Activated effector memory CD4-positive, alpha-beta T cell treated with anti-CD3 and anti-CD28 coated beads, Interleukin-2, amount 50 U/mL, for 16 hours (primary cell): ENCODE measurements around the gene TNFRSF12A.

Source experiments
- DNase-seq: peaks from one replicate; pipeline ENCODE4 v3.0.0-alpha.2; 2020

Gene TNFRSF12A

GRCh38 chr16:3027489-3027795 is 7.3 kb downstream of the TNFRSF12A start:
- no peak for DNase-seq

- peak; percentile 94 for DNase-seq
Observed at GRCh38 chr16:3027983-3028715, 8.0 kb downstream of the TNFRSF12A start.

- DNase-seq: no peak
Observed at GRCh38 chr16:3028716-3029319, 8.7 kb downstream of the TNFRSF12A start.

DNA sequence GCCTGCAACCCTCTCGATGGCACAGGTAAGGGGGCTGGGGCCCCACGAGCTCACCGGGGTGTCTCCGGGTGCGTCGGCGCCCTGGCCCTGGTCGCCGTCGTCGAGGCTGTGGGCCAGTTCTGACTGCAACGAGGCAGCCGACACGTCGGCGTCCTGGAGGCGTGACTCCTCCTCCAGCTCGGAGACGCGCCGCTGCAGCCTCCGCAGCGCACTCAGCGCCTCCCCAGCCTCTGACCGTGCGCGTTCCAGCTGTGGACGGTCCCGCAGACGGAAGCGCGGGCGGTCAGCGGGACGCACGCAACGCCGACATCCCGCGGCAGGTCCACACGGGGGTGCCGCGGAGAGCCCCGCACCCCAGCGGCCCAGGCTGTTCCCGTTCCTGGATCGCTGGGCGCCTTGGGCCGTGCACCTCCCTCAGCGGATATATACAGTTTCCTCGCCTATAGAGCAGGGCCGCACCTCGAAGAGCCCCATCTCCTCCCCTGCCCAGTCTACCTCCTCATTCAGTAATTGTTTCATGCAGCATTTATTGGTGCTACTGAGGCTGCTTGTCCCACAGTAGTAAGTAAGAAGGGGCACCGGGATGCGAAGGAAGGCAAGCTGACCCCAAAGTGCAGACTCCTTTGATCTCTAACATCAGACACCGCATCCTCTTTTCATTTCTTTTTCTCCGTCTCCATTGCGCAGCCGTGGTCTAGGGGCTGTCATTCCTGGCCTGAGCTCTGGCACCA is 9.5 kb downstream of the TNFRSF12A start:
- peak; percentile 80 for DNase-seq

GRCh38 chr16:3030222-3031212 is 10.3 kb downstream of the TNFRSF12A start:
- no peak for DNase-seq

DNA sequence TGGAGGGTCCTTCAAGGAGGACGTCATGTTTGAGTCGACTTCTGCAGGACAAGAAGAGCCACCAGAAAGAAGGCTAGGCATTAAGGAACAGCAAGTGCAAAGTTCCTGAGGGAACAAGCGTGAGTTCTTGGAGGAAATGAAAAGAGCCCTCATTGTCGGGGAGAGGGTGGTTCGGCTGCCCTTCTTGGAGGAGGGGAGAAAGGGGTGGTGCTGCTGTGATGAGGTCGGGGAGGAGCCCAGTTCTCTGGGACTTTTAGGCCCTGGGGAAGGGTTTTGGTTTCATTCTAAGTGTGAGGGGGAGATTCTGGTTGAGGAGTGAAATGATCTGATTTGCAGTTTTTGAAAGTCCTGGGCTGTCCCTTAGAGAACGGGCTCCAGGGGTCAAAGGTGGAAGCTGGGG is 12.5 kb downstream of the TNFRSF12A start:
- no peak for DNase-seq

DNA sequence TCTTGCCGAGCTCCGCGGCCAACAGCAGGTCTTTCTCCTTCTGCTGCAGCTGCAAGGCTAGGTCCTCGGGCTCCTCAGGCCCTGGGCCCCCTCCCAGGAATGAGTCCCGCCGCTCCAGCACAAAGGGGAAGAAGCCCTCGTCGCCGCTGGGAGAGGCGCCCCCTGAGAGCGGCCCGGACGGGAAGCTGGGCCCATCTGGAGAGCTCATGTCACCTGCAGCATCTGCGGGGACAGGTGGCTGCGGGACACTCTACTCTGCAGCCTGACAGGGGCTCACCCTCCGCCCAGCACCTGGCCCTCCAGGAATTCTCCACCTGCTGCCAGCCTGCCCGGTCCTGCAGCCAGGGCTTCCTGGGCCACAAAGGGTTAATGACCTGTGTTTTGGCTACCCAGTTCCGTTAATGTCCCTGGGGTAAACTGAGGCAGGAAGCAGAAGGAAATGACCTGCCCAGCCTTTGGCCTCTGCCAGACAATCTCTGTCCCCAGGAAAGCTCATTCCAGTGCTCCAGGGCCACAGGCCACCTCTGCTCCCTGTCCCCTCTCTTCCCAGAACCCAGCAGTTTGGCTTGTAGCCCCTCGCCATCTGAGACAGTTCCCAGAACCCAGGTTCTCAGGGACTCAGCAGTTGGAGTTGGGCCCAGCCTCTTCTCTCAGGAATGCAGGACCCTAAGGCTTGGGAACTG is 15.3 kb downstream of the TNFRSF12A start:
- no peak for DNase-seq

DNA sequence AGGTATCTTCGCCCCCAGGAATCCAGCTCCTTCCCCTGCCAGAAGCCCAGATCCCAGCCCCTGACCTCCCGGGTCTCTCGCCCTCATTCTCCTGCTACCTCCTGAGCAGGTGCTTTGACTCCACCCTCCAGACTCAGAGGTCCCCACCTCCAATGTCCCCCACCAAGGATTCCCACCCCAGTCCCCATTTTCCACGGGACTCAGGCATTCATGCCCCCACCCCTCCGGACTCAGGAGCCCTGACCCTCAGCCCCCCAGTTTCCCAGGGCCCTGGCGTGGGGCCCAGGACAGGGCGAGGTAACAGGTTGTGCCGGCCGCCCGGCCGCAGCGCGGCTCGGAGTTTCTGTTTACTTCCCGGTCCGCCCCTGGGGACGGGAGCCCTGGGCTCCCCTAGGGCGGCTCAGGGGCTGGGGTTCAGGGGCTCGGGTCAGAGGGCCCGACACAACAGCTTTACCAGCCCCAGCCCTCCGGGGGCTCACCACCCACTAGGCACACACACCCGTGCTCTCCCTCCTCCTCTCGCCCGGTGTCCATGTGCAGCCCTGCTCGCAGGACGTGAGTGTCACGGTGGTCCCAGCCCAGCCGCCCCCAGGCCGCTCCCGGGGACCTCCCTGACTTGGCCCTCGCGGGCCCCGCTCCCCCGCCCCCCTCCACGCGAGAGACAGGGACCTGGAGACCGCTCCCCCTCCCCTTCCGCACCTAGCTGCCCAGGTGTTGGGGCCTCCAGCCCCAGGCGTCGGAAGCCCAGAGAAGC is 16.0 kb downstream of the TNFRSF12A start:
- DNase-seq: no peak

DNA sequence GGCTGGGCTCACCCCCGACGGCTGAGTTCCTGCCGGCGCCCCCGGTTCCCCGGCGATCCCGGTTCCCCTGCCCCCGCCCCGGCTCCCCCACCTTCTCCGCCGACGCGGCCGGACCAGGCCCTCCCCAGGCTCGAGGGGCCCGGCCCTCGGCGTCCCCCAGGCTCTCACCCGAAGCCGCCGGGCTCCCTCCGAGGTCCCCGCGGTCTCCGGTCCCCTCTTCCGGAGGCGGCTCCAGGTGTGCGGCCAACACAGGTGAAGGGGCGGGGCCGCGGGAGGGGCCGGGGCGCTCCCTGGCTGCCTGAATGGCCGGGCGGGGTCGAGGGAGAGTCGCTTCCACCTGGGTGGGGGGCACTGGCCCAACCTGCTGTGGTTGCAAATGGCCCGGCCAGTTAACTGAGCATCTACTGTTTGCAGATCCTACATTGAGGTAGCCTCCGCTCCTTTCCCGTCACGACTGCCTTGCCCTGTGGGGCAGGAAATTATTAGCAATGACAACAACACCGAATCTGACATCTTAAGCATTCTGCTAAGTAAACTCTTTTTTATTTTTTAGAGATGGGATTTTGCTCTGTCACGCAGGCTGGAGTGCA is 16.7 kb downstream of the TNFRSF12A start, which contains the start of gene BICDL2:
Gene BICDL2, minus strand, starts transcription at position 219 of the 590 bp plus-strand sequence. CDS start 1,448 bp downstream, outside the sequence.
- no peak for DNase-seq

DNA sequence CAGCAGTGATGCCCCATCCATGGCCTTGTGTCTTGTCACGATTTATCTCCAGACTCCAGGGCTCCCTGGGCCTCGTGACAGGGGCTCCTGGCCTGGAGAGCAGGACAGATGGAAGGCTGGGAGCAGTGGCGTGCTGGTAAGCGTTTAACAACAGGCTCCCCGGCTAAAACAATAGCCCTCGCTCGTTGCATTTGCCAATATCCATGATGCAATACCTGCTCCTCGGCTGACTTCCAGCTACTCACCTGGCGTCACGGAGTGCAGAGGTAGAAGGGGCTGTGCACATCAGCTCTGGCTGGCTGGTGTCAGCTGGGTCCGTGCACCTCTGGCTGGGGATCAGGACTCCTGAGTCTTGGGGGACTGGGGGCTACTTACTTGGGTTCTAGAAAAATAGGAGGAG is 18.1 kb downstream of the TNFRSF12A start:
- DNase-seq: no peak

GRCh38 chr16:3038896-3039295 is 18.7 kb downstream of the TNFRSF12A start:
- no peak for DNase-seq

DNA sequence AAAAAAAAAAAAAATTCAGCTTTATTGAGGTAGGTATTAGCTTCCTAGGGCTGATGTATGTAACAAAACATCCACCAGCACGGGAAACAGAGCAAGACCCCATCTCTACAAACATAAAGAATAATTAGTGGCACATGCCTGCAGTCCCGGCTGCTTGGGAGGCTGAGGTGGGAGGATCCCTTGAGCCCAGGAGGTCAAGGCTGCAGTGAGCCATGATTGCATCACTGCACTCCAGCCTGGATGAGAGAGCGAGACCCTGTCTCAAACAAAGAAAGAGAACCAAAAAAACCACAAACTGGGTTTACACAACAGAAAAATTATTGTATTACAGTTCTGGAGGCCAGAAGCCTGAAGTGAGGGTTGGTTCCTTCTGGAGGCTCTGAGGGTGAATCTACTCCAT is 22.2 kb downstream of the TNFRSF12A start:
- no peak for DNase-seq

DNA sequence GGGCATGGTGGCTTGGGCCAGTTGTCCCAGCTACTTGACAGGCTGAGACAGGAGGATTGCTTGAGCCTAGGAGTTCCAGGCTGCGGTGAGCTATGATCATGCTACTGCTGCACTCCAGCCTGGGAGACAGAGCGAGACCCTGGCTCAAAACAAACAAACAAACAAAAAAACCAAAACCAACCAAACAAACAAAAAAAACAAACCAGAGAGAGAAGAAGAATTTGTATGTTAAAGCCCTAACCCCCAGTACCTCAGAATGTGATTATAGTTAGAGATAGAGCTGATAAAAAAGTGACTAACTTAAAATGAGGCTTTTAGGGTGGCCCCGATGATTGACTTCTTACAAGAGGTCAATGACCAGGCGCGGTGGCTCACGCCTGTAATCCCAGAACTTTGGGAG is 24.5 kb downstream of the TNFRSF12A start:
- DNase-seq: no peak

GRCh38 chr16:3045758-3046640 is 25.8 kb downstream of the TNFRSF12A start, which contains the start of gene MMP25:
TSS of gene MMP25 (plus strand) at chr16:3046561. CDS start at chr16:3046918, 357 bp downstream.
- DNase-seq: no peak

DNA sequence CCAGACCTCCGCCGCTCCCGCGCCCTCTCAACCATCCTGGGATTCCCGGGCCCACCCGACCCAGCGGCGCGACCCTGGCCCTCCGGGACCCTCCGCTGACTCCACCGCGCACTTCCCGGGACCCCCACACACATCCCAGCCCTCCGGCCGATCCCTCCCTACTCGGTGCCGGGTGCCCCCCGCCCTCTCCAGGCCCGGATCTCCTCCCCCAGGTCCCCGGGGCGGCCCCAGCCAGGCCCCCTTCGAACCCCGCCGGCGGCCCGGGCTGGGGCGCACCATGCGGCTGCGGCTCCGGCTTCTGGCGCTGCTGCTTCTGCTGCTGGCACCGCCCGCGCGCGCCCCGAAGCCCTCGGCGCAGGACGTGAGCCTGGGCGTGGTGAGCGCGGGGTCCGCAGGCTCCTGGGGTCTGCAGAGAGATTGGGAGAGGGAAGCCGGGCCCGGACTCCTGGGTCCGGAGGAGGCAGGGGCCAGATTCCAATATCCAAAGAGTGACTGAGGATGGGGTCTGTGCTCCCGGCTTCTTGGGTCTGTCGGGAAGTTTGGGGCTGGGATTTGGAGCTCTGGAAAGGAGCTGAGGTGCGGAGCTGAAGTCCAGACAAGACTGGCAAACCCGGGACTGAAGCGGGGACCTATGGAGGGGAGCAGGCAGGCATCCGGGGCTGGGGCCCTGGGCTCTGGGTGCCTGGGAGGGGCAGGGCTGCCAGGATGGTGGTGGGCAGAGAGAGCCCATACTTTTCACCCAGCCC is 26.6 kb downstream of the TNFRSF12A start:
- DNase-seq: no peak

- no peak for DNase-seq
Observed at GRCh38 chr16:3047387-3047720, 27.2 kb downstream of the TNFRSF12A start.

GRCh38 chr16:3049921-3050481 is 29.8 kb downstream of the TNFRSF12A start:
- DNase-seq: no peak

DNA sequence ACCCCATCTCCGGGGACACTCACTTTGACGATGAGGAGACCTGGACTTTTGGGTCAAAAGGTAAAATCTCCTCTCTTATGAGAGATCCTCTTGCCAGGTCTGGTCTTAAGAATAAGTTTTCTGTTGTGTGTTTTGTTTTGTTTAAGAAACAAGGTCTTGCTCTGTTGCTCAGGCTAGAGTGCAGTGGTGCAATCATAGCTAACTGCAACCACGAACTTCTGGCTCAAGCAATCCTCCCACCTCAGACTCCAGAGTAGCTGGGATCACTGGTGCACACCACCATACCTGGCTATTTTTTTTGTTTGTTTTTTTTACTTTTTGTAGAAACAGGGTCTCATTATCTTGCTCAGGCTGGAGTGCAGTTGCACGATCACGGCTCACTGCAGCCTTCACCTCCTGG is 30.3 kb downstream of the TNFRSF12A start:
- no peak for DNase-seq

DNA sequence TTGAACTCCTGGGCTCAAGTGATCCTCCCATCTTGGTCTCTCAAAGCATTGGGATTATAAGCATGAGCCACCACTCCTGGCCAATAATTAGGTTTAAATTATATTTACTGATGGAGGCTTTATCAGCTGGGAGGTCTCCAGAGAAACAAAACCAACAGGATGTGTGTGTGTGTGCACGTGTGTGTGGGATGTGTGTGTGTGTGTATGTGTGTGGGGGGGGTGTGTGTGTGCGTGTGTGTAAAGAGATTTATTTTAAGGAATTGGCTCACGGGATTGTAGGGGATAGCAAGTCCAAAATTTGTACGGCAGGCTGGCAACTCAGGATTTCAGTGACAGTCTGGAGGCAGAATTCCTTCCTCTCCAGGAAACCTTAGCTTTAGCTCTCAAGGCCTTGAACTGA is 30.8 kb downstream of the TNFRSF12A start:
- DNase-seq: no peak
